ENCODE data around the gene RAB5B. TPM values are rescaled to one million over a fixed set of nuclear protein-coding genes. Genes with fewer than 3 reads are reported as not detected.

Gene RAB5B
- total RNA-seq, 1 experiment from 2014 or later: 48.4 TPM

DNA sequence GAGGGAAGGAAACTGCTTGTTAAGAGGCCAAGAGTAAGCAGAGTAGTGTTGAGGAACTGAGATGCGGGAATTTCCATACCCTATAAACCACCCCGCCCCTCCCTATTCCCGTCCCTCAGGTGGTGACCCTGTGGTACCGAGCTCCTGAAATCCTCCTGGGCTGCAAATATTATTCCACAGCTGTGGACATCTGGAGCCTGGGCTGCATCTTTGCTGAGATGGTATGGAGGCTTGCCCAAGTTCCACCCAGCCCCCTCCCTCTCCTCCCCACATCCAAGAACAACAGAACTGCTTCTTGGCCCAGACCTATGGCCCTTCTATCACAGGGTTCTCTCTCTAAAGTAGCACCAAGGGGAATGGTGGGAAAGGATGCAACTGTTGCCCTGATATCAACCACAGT lies 4.5 kb upstream of the RAB5B start:
- whole genome bisulfite sequencing (ENCODE audit: extremely low coverage, insufficient read length, low lambda C conversion rate): no CpG with 5 or more reads among the region's 4 CpGs
- TF ChIP-seq, protein P1, sequence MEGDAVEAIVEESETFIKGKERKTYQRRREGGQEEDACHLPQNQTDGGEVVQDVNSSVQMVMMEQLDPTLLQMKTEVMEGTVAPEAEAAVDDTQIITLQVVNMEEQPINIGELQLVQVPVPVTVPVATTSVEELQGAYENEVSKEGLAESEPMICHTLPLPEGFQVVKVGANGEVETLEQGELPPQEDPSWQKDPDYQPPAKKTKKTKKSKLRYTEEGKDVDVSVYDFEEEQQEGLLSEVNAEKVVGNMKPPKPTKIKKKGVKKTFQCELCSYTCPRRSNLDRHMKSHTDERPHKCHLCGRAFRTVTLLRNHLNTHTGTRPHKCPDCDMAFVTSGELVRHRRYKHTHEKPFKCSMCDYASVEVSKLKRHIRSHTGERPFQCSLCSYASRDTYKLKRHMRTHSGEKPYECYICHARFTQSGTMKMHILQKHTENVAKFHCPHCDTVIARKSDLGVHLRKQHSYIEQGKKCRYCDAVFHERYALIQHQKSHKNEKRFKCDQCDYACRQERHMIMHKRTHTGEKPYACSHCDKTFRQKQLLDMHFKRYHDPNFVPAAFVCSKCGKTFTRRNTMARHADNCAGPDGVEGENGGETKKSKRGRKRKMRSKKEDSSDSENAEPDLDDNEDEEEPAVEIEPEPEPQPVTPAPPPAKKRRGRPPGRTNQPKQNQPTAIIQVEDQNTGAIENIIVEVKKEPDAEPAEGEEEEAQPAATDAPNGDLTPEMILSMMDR (conservative IDR thresholded peaks at IDR 0.05): no peak
- no peak overlapping the region for H3K27ac Mint-ChIP-seq
- Histone ChIP-seq H3K27ac (ENCODE audit: insufficient read length, low read depth, low read length) (no peak overlapping the region), H3K79me2 (ENCODE audit: insufficient read depth, low read length) (no peaks in the 10 kb centered on the region; the same call in 1 of the 2 replicates), H2BK12ac (ENCODE audit: insufficient read length, low read depth, low read length) (no peak overlapping the region), H3K14ac (ENCODE audit: insufficient read depth, low read length) (no peak overlapping the region), H4K20me1 (ENCODE audit: control insufficient read depth, insufficient read depth, insufficient read length) (no peaks in the 10 kb centered on the region), H2BK5ac (ENCODE audit: insufficient read length, low read length) (no peak overlapping the region), H3K79me1 (ENCODE audit: insufficient read depth, low read depth, low read length, poor library complexity, severe bottlenecking) (no peaks in the 10 kb centered on the region), H2BK120ac (ENCODE audit: low read depth, low read length, poor library complexity, severe bottlenecking) (no peak overlapping the region), H3T11ph (ENCODE audit: low read length) (no peak overlapping the region), H3K4me1 (ENCODE audit: insufficient read depth, low read length) (peaks cover 3% of the 10 kb centered on the region; the same call in 1 of the 2 replicates), H3K56ac (ENCODE audit: insufficient read length, low read depth, low read length) (no peak overlapping the region), H2BK20ac (ENCODE audit: low read depth, low read length, poor library complexity, severe bottlenecking) (no peak overlapping the region), H3K4ac (ENCODE audit: low read depth, low read length) (no peak overlapping the region), H3K27me3 (ENCODE audit: insufficient read depth, low read length) (no peaks in the 10 kb centered on the region), H3K9me3 (ENCODE audit: control insufficient read depth, low read depth, low read length) (no peaks in the 10 kb centered on the region), H4K8ac (replicated peaks; ENCODE audit: insufficient read length, low read depth, low read length) (no peak overlapping the region), H4K91ac (ENCODE audit: insufficient read length, low read depth, low read length) (no peak overlapping the region), H3K9ac (ENCODE audit: extremely low read depth, insufficient read length, low read length) (no peak overlapping the region), H2AFZ (ENCODE audit: low read length) (no peak overlapping the region), H2BK15ac (ENCODE audit: low read depth, low read length) (no peak overlapping the region), H2AK5ac (ENCODE audit: insufficient read length, low read length) (no peak overlapping the region), H3K18ac (ENCODE audit: insufficient read length, low read depth, low read length) (no peak overlapping the region), H4K5ac (ENCODE audit: insufficient read length, low read depth, low read length) (no peak overlapping the region), H3K23me2 (ENCODE audit: insufficient read length, low read depth, low read length, poor library complexity, severe bottlenecking) (peaks cover 18% of the 10 kb centered on the region), H3K4me2 (ENCODE audit: insufficient read depth, insufficient read length, low read length) (no peak overlapping the region), H3K23ac (ENCODE audit: insufficient read length, low read depth, low read length) (no peak overlapping the region)
- DNase-seq: no peak
- peaks cover 25% of the 10 kb centered on the region in 2 experiments for H3K4me1 Mint-ChIP-seq
- H3K9me3 Mint-ChIP-seq: no peaks in the 10 kb centered on the region
- H3K36me3 Mint-ChIP-seq (ENCODE audit: insufficient read depth in 1 of 3, low read depth in 3 of 3): peaks cover 14 to 38% (median 38%) of the 10 kb centered on the region in 3 experiments; a peak in 6 of 7 replicates
- no peaks in the 10 kb centered on the region for H3K27me3 Mint-ChIP-seq (ENCODE audit: low read depth)
- H3K4me3 Mint-ChIP-seq: no peak overlapping the region
